GM12892 (cell line): ENCODE results near the gene CYTH2.

Experiments used
- POLR2A ChIP-seq: IDR thresholded peaks from 2 replicates; pipeline ENCODE4 v1.6.1; 2011; ENCODE audit warnings: low read depth, low read length, control low read depth
- POLR2AphosphoS5 ChIP-seq: IDR thresholded peaks from 2 replicates; pipeline ENCODE4 v1.6.1; 2011; ENCODE audit warnings: low read depth, low read length, control low read depth
- TAF1 ChIP-seq: IDR thresholded peaks from 2 replicates; pipeline ENCODE4 v1.6.1; 2011; ENCODE audit warnings: low read depth, mild to moderate bottlenecking, control low read depth, low read length, borderline replicate concordance

DNA sequence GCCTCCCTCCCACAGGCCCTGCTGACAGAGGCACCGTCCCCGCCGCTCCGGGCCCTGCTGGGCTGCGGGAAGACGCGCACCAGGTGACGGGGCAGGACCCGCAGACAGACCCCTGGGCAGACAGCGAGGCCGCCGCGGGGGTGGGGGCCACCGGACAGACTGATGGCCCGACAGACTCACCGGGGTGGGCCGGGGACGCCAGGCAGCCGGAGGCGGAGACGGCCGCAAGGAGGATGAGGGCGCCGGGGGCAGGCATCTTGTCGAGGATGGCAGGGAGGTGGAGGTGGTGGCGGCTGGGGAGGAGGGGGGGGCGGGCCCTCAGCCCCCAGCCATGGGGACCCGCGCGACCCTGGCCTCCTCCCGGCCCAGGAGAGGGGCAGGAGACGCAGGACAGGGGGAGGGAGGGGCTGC is 42.2 kb downstream of the CYTH2 start:
- TF ChIP-seq POLR2A = no peak
- no peak for TF ChIP-seq TAF1
- TF ChIP-seq POLR2AphosphoS5 = no peak
